Measurements from ENCODE around the gene EML1.

DNA sequence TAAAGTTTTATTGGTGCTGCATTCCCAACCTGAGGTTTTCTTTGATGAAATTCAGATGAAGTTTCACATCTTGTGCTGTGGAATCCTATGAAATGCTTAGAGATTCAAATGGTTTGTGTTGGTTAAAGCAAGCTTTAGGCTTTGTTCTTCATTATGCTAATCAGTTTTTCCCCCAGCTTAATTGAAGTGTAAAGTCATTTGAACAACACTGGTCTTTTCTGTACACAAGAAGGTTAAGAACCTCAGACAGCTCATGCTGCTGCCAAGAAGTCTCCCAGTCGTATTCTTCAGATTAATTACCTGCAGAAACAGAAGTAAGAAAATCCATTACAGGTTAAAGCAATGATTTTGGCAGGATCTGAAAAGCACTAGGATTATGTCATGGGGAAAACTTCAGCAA lies 48.9 kb downstream of the EML1 start:
- no peak for TF ChIP-seq NFYB (CRISPR knock-in tag; conservative IDR thresholded peaks at IDR 0.05; ENCODE audit: low read depth)
- TF ChIP-seq ZBTB21 (CRISPR knock-in tag; IDR thresholded peaks at IDR 0.05; ENCODE audit: borderline replicate concordance): no peak
- TF ChIP-seq FOXJ3 (CRISPR knock-in tag; IDR thresholded peaks at IDR 0.05; ENCODE audit: borderline replicate concordance): no peak
- TF ChIP-seq, protein P1, sequence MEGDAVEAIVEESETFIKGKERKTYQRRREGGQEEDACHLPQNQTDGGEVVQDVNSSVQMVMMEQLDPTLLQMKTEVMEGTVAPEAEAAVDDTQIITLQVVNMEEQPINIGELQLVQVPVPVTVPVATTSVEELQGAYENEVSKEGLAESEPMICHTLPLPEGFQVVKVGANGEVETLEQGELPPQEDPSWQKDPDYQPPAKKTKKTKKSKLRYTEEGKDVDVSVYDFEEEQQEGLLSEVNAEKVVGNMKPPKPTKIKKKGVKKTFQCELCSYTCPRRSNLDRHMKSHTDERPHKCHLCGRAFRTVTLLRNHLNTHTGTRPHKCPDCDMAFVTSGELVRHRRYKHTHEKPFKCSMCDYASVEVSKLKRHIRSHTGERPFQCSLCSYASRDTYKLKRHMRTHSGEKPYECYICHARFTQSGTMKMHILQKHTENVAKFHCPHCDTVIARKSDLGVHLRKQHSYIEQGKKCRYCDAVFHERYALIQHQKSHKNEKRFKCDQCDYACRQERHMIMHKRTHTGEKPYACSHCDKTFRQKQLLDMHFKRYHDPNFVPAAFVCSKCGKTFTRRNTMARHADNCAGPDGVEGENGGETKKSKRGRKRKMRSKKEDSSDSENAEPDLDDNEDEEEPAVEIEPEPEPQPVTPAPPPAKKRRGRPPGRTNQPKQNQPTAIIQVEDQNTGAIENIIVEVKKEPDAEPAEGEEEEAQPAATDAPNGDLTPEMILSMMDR (IDR thresholded peaks at IDR 0.05): no peak
- no peak for TF ChIP-seq ATF3 (CRISPR knock-in tag; conservative IDR thresholded peaks at IDR 0.05)
- no peak for TF ChIP-seq USF2 (CRISPR knock-in tag; IDR thresholded peaks at IDR 0.05)
- no peak for TF ChIP-seq TEAD1 (CRISPR knock-in tag; IDR thresholded peaks at IDR 0.05)
- TF ChIP-seq SMAD3 (CRISPR knock-in tag; IDR thresholded peaks at IDR 0.05; ENCODE audit: borderline replicate concordance): no peak
- TF ChIP-seq GABPB1 (CRISPR knock-in tag; IDR thresholded peaks at IDR 0.05): no peak

All from WTC11 (cell line).